KMS-11 (cell line): Measurements from ENCODE around the gene KRT85.

Experiments used
- H2AFZ ChIP-seq: fragments of 200-600 bp; sonication (generic); 2 replicates; pipeline ENCODE4 v1.6.1; 2016; ENCODE audit warnings: antibody characterized with exemption, mixed run types, low read depth
- H3K27ac ChIP-seq: fragments of 200-600 bp; sonication (generic); 2 replicates; pipeline ENCODE4 v1.6.1; 2016; ENCODE audit warnings: mild to moderate bottlenecking, mixed run types
- H3K27me3 ChIP-seq: fragments of 200-600 bp; sonication (generic); 2 replicates; pipeline ENCODE4 v1.6.1; 2017; ENCODE audit warnings: mild to moderate bottlenecking, low read depth, mixed run types, moderate library complexity; ENCODE audit not compliant: insufficient read depth
- H3K36me3 ChIP-seq: fragments of 200-600 bp; sonication (generic); 2 replicates; pipeline ENCODE4 v1.6.1; 2017; ENCODE audit warnings: mild to moderate bottlenecking, mixed run types; ENCODE audit not compliant: insufficient read depth
- H3K4me1 ChIP-seq: fragments of 200-600 bp; sonication (generic); 2 replicates; pipeline ENCODE4 v1.6.1; 2016; ENCODE audit warnings: mild to moderate bottlenecking, low read depth, mixed run types; ENCODE audit not compliant: poor library complexity, severe bottlenecking
- H3K4me2 ChIP-seq: fragments of 200-600 bp; sonication (generic); 2 replicates; pipeline ENCODE4 v1.7.0; 2016; ENCODE audit warnings: mild to moderate bottlenecking, mixed run types
- H3K4me3 ChIP-seq: fragments of 200-600 bp; sonication (generic); IDR thresholded peaks from 2 replicates; pipeline ENCODE4 v1.6.1; 2017; ENCODE audit warnings: low read depth, low read length, mixed read lengths; ENCODE audit not compliant: insufficient read depth
- H3K79me2 ChIP-seq: fragments of 200-600 bp; sonication (generic); 2 replicates; pipeline ENCODE4 v1.6.1; 2016; ENCODE audit warnings: low read depth, mixed run types; ENCODE audit not compliant: insufficient read depth
- H3K9ac ChIP-seq: fragments of 200-600 bp; sonication (generic); 2 replicates; pipeline ENCODE4 v1.6.1; 2016; ENCODE audit warnings: mild to moderate bottlenecking, mixed run types
- H4K20me1 ChIP-seq: fragments of 200-600 bp; sonication (generic); 2 replicates; pipeline ENCODE4 v1.6.1; 2016; ENCODE audit warnings: mild to moderate bottlenecking, mixed run types; ENCODE audit not compliant: insufficient read depth
- CTCF ChIP-seq: fragments of 200-600 bp; sonication (generic); conservative IDR thresholded peaks from 2 replicates; pipeline ENCODE4 v1.6.1; 2017; ENCODE audit warnings: low read depth, mild to moderate bottlenecking, antibody characterized with exemption, low read length, moderate library complexity, mixed read lengths

The KRT85 gene

GRCh38 chr12:52355176-52355575 lies 12.1 kb downstream of the KRT85 start:
- H3K27ac ChIP-seq: no peak overlapping the region
- no peaks in the 10 kb centered on the region for H3K79me2 ChIP-seq
- H3K4me1 ChIP-seq: peaks cover 14% of the 10 kb centered on the region
- no peak for TF ChIP-seq CTCF
- H2AFZ ChIP-seq: no peak overlapping the region
- peaks cover 23% of the 10 kb centered on the region; the same call in 1 of the 2 replicates for H3K27me3 ChIP-seq
- no peaks in the 10 kb centered on the region for H4K20me1 ChIP-seq
- no peak overlapping the region for H3K4me2 ChIP-seq
- H3K36me3 ChIP-seq: no peaks in the 10 kb centered on the region
- H3K9ac ChIP-seq: no peak overlapping the region
- H3K4me3 ChIP-seq: no peak overlapping the region

DNA sequence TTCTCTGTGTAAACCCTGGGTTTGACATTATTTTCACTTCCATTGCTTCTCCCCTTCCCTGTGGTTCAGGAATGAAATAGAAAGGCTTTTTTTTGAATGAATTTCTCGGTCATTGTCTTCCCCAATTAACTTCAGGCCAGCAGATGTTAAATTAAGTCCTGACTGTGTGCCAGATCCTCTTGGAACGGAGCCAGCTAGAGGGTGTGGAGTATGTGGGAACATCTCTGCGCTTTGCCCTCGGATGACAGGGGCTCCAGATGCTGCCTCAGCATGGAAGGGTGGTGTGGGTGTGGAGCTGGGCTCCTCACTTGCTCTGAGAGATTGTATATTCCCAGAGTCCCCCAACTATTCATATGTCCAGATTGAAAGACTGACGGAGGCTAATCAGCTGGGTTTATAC lies 13.1 kb downstream of the KRT85 start:
- no peak for TF ChIP-seq CTCF
- peaks cover 23% of the 10 kb centered on the region; the same call in 1 of the 2 replicates for H3K27me3 ChIP-seq
- peaks cover 14% of the 10 kb centered on the region for H3K4me1 ChIP-seq
- H3K9ac ChIP-seq: no peak overlapping the region
- H2AFZ ChIP-seq: no peak overlapping the region
- H3K79me2 ChIP-seq: no peaks in the 10 kb centered on the region
- no peak overlapping the region for H3K27ac ChIP-seq
- H3K4me2 ChIP-seq: no peak overlapping the region
- H3K36me3 ChIP-seq: no peaks in the 10 kb centered on the region
- H4K20me1 ChIP-seq: no peaks in the 10 kb centered on the region
- H3K4me3 ChIP-seq: no peak overlapping the region

DNA sequence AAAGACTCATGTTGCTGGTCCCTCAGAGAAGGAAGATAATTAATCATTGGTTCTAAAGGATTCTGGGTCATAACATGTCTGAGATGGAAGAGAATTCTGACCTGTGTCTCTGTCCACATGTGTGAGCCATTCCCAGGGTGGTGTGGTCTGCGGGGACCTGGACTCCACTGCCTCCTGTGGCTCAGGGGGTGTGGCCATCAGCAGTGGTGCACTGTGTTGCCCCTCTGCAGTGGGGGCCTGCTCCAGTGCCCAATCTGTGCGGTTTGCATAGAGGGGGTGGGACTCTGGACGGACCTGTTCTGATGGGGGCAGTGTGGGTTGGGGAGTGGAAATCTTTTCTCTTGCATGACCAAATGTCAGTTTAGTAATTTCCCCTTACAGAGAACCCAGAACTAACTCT lies 13.5 kb downstream of the KRT85 start:
- Histone ChIP-seq H3K4me2 (no peak overlapping the region), H2AFZ (no peak overlapping the region), H4K20me1 (no peaks in the 10 kb centered on the region), H3K9ac (no peak overlapping the region), H3K27ac (no peak overlapping the region), H3K4me1 (peaks cover 12% of the 10 kb centered on the region), H3K36me3 (no peaks in the 10 kb centered on the region), H3K79me2 (no peaks in the 10 kb centered on the region), H3K4me3 (no peak overlapping the region), H3K27me3 (peaks cover 23% of the 10 kb centered on the region; the same call in 1 of the 2 replicates)
- no peak for TF ChIP-seq CTCF

DNA sequence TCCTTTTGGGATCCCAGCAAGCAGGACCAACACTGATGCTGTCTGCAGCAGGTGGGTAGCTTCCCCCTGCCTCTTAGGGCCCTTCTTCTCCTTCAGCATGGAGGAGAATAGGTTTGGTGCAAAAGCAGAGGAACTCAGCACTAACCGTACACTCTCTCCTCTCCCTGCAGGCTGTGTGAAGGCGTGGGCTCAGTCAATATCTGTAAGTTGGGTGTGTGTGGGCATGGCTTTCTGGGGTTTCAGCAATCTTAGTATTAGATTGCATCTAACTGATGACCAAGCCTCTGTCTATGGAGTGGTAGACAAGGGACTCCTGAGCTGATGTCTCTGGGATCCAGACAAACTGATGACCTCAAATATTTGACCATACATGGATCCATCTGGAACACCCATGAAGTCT lies 14.3 kb downstream of the KRT85 start:
- Histone ChIP-seq H3K9ac (no peak overlapping the region), H3K4me2 (no peak overlapping the region), H3K36me3 (no peaks in the 10 kb centered on the region), H3K27me3 (peaks cover 23% of the 10 kb centered on the region; the same call in 1 of the 2 replicates), H4K20me1 (no peaks in the 10 kb centered on the region), H2AFZ (no peak overlapping the region), H3K79me2 (no peaks in the 10 kb centered on the region), H3K4me3 (no peak overlapping the region), H3K27ac (no peak overlapping the region), H3K4me1 (peaks cover 5% of the 10 kb centered on the region)
- TF ChIP-seq CTCF: no peak
